ENCODE data around the gene CFAP299. TPM values are rescaled to one million over a fixed set of nuclear protein-coding genes. Genes with fewer than 3 reads are reported as not detected.
A peak's percentile ranks its signal among the peaks of the same experiment; 100 is the strongest.

CFAP299 gene
- total and polyA plus RNA-seq, 10 donors, result 0.11 TPM; not detected in 9

- intact Hi-C loops (cut with DNase I; ENCODE audit: low total_unique reads), result no loop called here
- no peak for DNase-seq
- Histone ChIP-seq H3K36me3 (no peaks in the 10 kb centered on the region), H3K4me3 (no peak overlapping the region), H3K27ac (peak overlapping the region in 4 of 8 donors; percentile 10 to 60 (median 50)), H3K4me1 (peaks cover 0 to 15% (median 11%) of the 10 kb centered on the region in 6 donors), H3K9me3 (peaks cover 0 to 22% (median 12%) of the 10 kb centered on the region in 8 donors), H3K27me3 (replicated peaks in 1 of 7) (no peaks in the 10 kb centered on the region)
- no peak for TF ChIP-seq POLR2A (IDR thresholded peaks at IDR 0.05)
- no peak for TF ChIP-seq POLR2AphosphoS5 (IDR thresholded peaks at IDR 0.05)
- no peak for TF ChIP-seq CTCF (IDR thresholded peaks at IDR 0.05 in 8 of 11, conservative IDR thresholded peaks at IDR 0.05 in 3 of 11)
- WGBS, 5 donors, result 14 to 21% (median 20%) methylated on average over 4 of the region's 4 CpGs
Observed at GRCh38 chr4:80500613-80501012, 165.1 kb downstream of the CFAP299 start.

- Histone ChIP-seq H3K9me3 (no peaks in the 10 kb centered on the region), H3K36me3 (no peaks in the 10 kb centered on the region), H3K27me3 (replicated peaks in 1 of 7) (no peaks in the 10 kb centered on the region), H3K27ac (no peak overlapping the region), H3K4me1 (peaks cover 0 to 18% (median 5%) of the 10 kb centered on the region in 6 donors), H3K4me3 (no peak overlapping the region)
- TF ChIP-seq POLR2A (IDR thresholded peaks at IDR 0.05), result no peak
- TF ChIP-seq POLR2AphosphoS5 (IDR thresholded peaks at IDR 0.05), result no peak
- no peak for TF ChIP-seq CTCF (IDR thresholded peaks at IDR 0.05 in 8 of 11, conservative IDR thresholded peaks at IDR 0.05 in 3 of 11)
- 0 to 78% (median 40%) methylated on average over 1 of the region's 1 CpG for WGBS, 5 donors
- no peak for DNase-seq
- intact Hi-C loops (cut with DNase I; ENCODE audit: low total_unique reads), result no loop called here
Observed at GRCh38 chr4:80507077-80507476, 171.5 kb downstream of the CFAP299 start.

DNA sequence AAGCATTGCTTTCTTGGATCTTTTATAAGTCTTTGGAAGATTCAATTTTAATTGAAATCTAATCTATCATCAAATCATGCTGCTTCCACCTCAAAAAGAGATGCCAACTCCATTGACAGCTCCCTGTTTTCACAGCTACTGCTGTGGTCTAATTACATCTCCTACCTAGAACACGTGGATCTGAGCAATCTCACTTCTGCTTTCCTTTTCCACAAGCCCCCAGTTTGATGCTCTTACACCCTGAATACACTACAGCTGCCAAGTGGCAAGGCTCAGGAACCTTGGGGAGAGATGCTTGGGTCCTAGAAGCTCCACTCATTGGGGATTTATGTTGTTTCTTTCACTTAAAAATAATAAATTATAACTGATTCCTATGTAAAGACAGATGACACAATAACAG is 172.0 kb downstream of the CFAP299 start:
- Histone ChIP-seq H3K36me3 (no peaks in the 10 kb centered on the region), H3K9me3 (no peaks in the 10 kb centered on the region), H3K4me3 (no peak overlapping the region), H3K27ac (no peak overlapping the region), H3K4me1 (peaks cover 0 to 18% (median 5%) of the 10 kb centered on the region in 6 donors), H3K27me3 (replicated peaks in 1 of 7) (no peaks in the 10 kb centered on the region)
- no peak for DNase-seq
- TF ChIP-seq POLR2A (IDR thresholded peaks at IDR 0.05) (no peak), POLR2AphosphoS5 (IDR thresholded peaks at IDR 0.05) (no peak), CTCF (IDR thresholded peaks at IDR 0.05 in 8 of 11, conservative IDR thresholded peaks at IDR 0.05 in 3 of 11) (no peak)
- WGBS, 5 donors, result 17 to 29% (median 19%) methylated on average over 1 of the region's 1 CpG
- intact Hi-C loops (cut with DNase I; ENCODE audit: low total_unique reads), result no loop called here

DNA sequence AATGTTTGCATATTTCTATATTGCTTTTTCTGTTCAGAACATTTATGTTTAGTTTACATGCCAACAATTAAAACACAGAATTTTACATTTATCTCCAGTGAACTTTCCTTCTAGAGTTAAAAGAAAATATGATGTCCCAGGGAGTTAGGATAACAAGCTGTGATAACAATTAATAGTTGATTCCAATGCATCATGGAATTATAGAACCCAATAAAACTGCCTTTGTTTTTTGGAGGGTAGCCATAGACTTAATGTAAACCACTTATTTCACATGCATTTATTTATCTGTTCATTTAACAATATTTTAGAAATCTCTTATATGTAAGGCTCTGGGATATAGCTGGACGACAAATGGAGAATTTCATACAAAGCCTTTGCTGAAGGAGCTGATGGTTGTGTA is 180.0 kb downstream of the CFAP299 start:
- no peaks in the 10 kb centered on the region for H3K4me1 ChIP-seq
- no peak overlapping the region for H3K27ac ChIP-seq
- intact Hi-C loops (cut with DNase I; ENCODE audit: low total_unique reads), result no loop called here
- WGBS, 5 donors, result 81 to 89% (median 88%) methylated on average over 1 of the region's 1 CpG
- H3K9me3 ChIP-seq, result no peaks in the 10 kb centered on the region
- no peaks in the 10 kb centered on the region for H3K36me3 ChIP-seq
- DNase-seq, result no peak
- H3K4me3 ChIP-seq, result no peak overlapping the region
- no peaks in the 10 kb centered on the region for H3K27me3 ChIP-seq (replicated peaks in 1 of 7)
- TF ChIP-seq POLR2AphosphoS5 (IDR thresholded peaks at IDR 0.05) (no peak), POLR2A (IDR thresholded peaks at IDR 0.05) (no peak), CTCF (IDR thresholded peaks at IDR 0.05 in 8 of 11, conservative IDR thresholded peaks at IDR 0.05 in 3 of 11) (no peak)
